HG03565 (cell line): ENCODE data around the gene SOD2.
"Not testable (repeated sequence)": the region's sequence is repeated elsewhere in the genome, so short reads cannot be mapped to it uniquely, and the experiment has no call there.

ENCODE experiments used
- ATAC-seq: cut with Tn5 transposase; IDR thresholded peaks from one replicate; pipeline ENCODE4 v1.9.1; 2021; ENCODE audit warnings: mild to moderate bottlenecking, moderate library complexity; ENCODE audit not compliant: unreplicated experiment

Gene SOD2

GRCh38 chr6:159716247-159717096 lies 23.4 kb upstream of the SOD2 start:
- ATAC-seq, result no peak

DNA sequence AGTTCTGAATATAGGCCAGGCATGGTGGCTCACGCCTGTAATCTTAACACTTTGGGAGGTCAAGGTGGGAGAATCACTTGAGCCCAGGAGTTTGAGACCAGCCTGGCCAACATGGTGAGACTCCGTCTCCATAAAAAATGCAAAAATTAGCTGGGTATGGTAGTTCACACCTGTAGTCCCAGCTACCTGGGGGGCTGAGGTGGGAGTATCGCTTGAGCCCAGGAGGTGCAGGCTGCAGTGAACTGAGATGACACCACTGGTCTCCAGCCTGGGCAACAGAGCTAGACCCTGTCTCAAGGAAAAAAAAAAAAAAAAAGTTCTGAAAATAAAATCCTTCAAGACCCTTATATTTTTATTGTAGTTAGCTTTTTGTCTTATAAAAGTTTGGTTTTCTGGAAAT lies 22.6 kb upstream of the SOD2 start:
- no peak for ATAC-seq

GRCh38 chr6:159715166-159715565 lies 22.1 kb upstream of the SOD2 start:
- ATAC-seq, result no peak

DNA sequence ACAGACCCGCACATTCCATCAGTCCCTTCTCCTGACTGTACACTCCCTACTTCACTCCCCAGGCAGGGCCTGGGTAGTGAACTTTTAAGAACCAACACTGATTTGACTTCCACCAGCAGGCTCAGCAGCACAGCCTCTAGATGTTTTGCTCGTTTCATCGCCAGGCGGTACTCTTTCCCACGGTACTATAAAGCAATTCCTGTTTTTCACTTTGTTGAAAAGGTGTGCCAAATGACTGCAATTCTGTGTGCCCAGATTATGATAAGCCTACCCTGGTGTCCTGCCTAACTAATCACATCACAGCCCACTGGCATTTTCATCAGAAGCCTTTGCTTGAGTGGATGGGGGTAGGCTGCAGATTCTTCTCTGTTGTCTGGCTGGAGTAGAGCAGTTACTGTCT lies 21.4 kb upstream of the SOD2 start:
- no peak for ATAC-seq

GRCh38 chr6:159713984-159714383 lies 20.9 kb upstream of the SOD2 start:
- no peak for ATAC-seq

GRCh38 chr6:159712389-159712788 lies 19.3 kb upstream of the SOD2 start:
- not testable (repeated sequence) for ATAC-seq

GRCh38 chr6:159710603-159711002 lies 17.6 kb upstream of the SOD2 start:
- not testable (repeated sequence) for ATAC-seq

DNA sequence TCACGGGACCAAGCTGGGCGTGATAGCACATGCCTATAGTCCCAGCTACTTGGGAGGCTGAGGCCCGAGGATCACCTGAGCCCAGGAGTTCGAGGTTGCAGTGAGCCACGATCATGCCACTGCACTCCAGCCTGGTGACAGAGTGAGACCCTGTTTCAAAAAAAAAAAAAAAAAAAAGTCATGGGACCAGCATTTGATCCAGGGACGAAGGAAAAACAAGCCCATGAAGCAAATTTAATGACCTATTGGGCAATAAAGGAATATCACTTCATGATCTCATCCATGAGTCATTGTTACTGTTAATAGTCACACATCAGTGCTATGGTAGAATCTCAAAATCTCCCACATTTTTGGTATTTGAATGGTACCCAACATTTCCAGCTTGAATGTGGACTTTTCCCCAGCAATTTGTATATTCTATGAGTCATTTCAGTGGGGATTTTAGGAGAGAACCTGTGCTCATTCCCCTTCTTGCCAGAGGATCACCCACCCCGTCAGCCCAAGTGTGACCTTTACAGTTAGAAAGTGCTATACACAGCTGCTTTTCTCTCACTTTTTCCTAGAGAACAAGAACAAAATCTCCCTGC lies 8.5 kb upstream of the SOD2 start:
- no peak for ATAC-seq

DNA sequence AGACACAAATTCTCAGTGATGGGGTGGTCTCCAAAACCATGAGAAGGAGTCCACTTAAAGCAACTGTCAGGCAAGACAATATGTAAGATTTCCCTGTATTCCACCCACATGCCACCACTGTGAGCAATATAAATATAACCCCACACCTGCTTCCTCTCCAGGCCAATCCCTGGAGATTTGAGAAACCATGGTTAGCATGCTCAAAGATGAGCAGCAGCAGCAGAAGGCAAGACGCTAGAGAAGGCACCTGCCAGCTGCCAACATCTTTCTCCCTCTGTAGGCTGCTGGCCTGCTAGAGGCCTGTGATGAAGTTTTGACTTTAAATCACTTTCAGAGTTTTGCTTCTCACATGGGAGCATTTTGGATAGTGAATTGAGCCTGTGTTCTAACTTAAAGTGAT lies 7.9 kb upstream of the SOD2 start:
- ATAC-seq, result no peak

DNA sequence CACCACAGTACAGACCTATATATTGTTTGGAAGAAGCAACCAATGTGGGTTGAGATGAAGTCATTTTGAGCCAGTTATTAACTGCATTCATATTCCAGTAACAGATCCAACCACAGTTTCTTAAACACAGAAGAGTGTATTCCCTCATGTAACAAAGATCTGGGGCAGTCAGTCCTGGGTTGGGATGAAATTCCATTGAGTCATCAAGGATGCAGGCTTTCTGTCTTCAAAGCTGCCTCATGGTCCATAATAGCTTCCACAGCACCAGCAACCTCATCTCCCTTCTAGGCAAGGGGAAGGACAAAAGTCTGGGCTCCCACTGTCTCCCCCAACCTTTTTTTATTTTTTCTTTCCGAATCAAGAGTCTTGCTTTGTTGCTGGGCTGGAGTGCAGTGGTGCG lies 2.9 kb upstream of the SOD2 start:
- ATAC-seq, result no peak

GRCh38 chr6:159693894-159694545 lies 979 bp upstream of the SOD2 start:
- ATAC-seq, result peak; percentile 1

DNA sequence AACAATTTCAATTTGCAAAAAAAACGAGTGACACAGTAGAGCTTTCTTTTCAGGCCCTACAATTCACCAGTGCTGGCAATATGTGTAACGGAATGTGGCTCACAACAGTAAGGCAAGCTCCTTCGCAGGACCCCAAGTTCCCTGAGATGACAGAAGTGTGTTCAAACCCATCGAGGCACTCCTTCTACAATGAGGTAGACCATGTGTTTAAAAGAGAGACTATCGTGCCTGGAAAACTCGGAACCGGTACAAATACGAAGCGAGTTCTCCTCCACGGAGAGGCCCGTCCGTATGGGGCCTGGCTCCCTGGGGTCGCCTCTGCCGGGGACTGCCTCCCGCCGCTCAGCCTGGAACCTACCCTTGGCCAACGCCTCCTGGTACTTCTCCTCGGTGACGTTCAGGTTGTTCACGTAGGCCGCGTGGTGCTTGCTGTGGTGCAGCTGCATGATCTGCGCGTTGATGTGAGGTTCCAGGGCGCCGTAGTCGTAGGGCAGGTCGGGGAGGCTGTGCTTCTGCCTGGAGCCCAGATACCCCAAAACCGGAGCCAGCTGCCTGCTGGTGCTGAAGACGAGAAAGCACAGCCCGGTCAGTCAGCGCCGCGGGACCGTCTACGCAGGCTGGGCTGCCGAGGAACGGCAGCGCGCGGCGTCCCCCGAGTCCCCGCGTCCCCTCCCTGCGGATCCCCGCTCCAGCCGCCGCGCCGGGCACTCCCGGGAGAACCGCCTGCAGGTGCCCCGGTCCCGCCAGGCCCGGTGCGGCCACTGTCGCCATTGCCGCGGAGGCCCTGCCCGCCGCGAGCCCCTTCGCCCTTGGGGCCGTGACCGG lies 526 bp downstream of the SOD2 start:
- peak; percentile 25 for ATAC-seq

GRCh38 chr6:159691963-159692287 lies 1.1 kb downstream of the SOD2 start:
- ATAC-seq, result no peak

DNA sequence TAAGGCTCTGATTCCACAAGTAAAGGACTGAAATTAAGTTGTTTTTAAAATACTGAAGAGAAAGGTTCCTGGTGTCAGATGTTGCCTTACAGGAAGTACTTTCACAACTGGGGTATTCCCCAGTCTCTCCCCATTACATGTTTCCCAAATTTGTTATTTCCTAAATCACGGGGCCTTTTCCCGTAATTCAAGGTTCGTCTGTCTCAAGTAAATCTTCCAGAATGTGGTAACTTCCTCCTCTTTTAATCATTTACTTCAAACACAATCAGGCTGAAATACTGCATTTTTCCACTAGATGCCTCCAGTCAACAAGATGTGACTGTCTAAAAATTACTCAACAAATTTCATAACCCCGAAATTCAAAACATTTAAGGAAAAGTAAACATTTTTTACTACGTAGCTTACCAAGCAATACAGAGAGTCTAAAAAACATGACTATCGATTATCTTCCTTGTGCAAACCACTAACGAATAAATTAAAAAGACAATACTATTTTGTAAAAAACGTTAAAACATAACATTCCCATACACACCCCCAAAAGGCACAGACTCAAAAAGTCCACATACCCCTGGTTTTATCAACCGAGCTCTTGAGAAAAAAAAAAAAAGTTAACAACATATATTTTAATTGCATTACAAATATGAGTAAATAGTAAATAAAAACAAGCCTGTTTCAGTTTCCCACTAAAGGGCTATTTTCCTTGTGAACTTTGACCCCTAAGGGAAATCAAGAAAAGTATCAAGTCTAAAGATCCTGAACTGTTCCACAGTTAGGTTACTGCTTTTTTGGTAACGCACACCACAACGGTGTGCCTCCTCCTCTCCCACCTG lies 1.7 kb downstream of the SOD2 start:
- no peak for ATAC-seq

GRCh38 chr6:159690135-159690534 lies 2.9 kb downstream of the SOD2 start:
- not testable (repeated sequence) for ATAC-seq

GRCh38 chr6:159689001-159689400 lies 4.0 kb downstream of the SOD2 start:
- ATAC-seq, result no peak

- ATAC-seq, result no peak
These were observed 4.7 kb downstream of the SOD2 start for GRCh38 chr6:159688266-159688905.

- no peak for ATAC-seq
These were observed 5.7 kb downstream of the SOD2 start for GRCh38 chr6:159687341-159687740.

DNA sequence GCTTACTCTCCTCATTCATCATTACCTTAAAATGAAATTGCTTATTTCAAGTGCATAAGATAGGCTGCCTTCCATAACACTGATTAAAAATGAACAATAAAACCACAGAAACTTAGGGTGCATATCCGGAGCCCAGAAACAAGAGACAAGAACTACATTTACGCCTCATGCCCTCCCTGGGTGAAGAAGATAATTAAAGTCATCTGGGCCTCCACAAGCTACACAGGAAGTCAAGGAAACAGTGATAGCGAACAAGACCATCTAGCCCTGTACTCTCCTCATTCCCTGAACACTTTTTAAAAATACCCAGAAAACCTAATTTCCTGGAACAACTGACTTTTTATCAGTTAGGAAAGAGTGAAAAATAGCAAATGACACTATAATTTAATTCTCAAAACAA lies 6.3 kb downstream of the SOD2 start:
- no peak for ATAC-seq

GRCh38 chr6:159686040-159686439 lies 7.0 kb downstream of the SOD2 start:
- no peak for ATAC-seq
